Neural cell (in vitro differentiated cells): ENCODE measurements around the gene MAFB.

Source experiments
- CTCF ChIP-seq: fragments of 450-650 bp; IDR thresholded peaks from 2 replicates; pipeline ENCODE4 v1.5.1; 2014; ENCODE audit warnings: antibody characterized with exemption, mild to moderate bottlenecking, moderate library complexity; ENCODE audit not compliant: poor library complexity, severe bottlenecking
- POLR2AphosphoS5 ChIP-seq: IDR thresholded peaks from 2 replicates; pipeline ENCODE4 v1.6.1; 2012
- RAD21 ChIP-seq: fragments of 450-650 bp; conservative IDR thresholded peaks from 2 replicates; pipeline ENCODE4 v1.6.1; 2014; ENCODE audit warnings: antibody characterized with exemption, mild to moderate bottlenecking, moderate library complexity

- no peak for TF ChIP-seq CTCF
- TF ChIP-seq POLR2AphosphoS5 = no peak
- no peak for TF ChIP-seq RAD21
Observed at GRCh38 chr20:40698281-40698680, 9.2 kb upstream of the MAFB start.
